Choroid plexus epithelial cell (primary cell): ENCODE results near the gene BCL2L11.

Experiments used
- DNase-seq: peaks from one replicate; pipeline ENCODE4 v3.0.0-alpha.2; 2010; ENCODE audit warnings: low read depth
- H3K4me3 ChIP-seq: 2 replicates; pipeline ENCODE4 v1.5.1; 2011; ENCODE audit warnings: low read depth, mild to moderate bottlenecking, control low read depth, low read length, moderate library complexity
- TF ChIP-seq, protein P1 (sequence below): conservative IDR thresholded peaks from 2 replicates; pipeline ENCODE4 v1.5.1; 2011; ENCODE audit warnings: low read depth, mild to moderate bottlenecking, control low read depth, inconsistent platforms, low read length, moderate library complexity

BCL2L11 gene

GRCh38 chr2:111118481-111118980 lies 2.2 kb upstream of the BCL2L11 start:
- H3K4me3 ChIP-seq, result peak overlapping the region; percentile 86
- DNase-seq, result no peak
- TF ChIP-seq, protein P1, sequence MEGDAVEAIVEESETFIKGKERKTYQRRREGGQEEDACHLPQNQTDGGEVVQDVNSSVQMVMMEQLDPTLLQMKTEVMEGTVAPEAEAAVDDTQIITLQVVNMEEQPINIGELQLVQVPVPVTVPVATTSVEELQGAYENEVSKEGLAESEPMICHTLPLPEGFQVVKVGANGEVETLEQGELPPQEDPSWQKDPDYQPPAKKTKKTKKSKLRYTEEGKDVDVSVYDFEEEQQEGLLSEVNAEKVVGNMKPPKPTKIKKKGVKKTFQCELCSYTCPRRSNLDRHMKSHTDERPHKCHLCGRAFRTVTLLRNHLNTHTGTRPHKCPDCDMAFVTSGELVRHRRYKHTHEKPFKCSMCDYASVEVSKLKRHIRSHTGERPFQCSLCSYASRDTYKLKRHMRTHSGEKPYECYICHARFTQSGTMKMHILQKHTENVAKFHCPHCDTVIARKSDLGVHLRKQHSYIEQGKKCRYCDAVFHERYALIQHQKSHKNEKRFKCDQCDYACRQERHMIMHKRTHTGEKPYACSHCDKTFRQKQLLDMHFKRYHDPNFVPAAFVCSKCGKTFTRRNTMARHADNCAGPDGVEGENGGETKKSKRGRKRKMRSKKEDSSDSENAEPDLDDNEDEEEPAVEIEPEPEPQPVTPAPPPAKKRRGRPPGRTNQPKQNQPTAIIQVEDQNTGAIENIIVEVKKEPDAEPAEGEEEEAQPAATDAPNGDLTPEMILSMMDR, result no peak

DNA sequence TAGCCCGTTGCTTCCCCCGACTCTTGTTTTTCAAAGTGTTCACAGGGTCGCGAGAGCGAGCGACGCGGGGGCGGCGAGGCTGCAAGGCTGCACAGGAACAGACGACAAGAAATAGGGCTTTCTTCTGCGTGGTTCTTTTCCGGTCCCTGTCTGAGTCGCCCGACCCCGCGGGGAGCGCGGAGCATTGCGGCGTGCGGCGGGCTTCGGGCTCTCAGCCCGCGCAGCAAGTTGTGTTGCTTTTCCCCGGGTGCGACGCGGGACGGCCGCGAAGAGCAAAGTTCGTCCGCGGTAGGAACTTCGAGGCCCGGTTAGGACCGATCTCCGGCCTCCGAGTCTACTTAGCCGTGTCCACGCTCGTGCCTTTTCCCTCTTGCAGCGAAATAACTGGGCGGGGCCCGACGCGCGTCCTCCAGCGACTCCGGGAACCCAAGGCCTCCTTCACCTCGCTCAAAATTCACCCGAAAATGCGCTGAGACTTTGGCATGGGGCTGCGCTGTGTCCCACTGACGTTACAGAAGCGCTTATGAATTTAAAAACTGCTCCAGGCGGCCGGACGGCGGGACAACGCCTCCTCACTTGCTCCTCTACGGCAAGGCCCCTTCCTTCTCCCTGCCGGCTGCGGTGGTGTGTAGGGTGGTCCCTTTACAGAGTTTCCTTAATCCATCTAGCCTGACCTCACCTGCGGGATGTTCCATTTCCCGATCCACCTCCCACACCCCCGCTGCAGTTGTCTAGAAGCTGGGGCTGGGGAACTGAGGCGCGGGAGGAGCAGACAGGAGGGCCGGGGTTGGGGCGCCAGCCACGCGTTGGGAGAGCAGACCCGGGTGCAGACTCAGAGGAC lies 1.5 kb upstream of the BCL2L11 start:
- H3K4me3 ChIP-seq, result peak overlapping the region; percentile 86
- peak; percentile 24 for DNase-seq
- TF ChIP-seq, protein P1, result no peak

GRCh38 chr2:111119822-111120252 lies 877 bp upstream of the BCL2L11 start:
- TF ChIP-seq, protein P1, result no peak
- peak; percentile 9 for DNase-seq
- H3K4me3 ChIP-seq, result peak overlapping the region; percentile 86

DNA sequence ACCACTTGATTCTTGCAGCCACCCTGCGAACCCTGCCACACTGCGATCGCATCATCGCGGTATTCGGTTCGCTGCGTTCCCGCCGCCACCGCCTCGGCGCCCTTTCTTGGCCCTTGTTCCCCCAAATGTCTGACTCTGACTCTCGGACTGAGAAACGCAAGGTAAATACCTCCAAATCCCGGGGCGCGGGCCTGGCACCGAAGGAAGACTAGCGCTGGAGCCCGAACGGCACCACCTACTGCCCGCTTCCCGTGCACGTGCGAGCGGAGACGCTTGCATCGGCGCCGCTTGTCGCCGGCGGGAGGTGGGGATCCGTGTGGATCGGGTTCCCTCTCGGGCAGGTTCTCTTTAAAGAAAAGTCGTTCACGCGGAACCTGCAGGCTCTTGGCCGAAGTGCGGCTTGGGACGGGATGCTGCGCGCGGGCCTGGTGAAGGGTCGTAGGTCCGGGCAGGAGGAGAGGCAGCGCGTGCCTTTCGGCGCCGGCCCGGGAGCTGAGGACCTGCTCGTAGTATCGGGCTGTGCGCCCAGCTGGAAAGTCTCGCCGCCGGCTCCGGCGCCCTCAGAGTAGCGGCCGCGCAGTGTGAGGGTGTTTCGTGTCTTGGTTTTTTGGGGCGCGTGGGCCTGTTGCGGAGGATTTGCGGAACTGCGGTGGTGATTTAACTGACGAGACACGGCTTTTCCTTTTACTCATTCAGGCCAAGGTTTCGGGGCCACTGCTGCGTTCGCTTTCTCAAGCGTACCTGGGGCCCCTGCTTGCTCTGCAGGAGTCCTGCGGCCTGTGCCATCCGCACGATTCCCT lies 514 bp downstream of the BCL2L11 start:
- TF ChIP-seq, protein P1, result no peak
- H3K4me3 ChIP-seq, result peak overlapping the region; percentile 86
- DNase-seq, result peak; percentile 46

- peak; percentile 87 for DNase-seq
- TF ChIP-seq, protein P1, result no peak
- peak overlapping the region; percentile 86 for H3K4me3 ChIP-seq
These were observed 1.3 kb downstream of the BCL2L11 start for GRCh38 chr2:111121828-111122630.

DNA sequence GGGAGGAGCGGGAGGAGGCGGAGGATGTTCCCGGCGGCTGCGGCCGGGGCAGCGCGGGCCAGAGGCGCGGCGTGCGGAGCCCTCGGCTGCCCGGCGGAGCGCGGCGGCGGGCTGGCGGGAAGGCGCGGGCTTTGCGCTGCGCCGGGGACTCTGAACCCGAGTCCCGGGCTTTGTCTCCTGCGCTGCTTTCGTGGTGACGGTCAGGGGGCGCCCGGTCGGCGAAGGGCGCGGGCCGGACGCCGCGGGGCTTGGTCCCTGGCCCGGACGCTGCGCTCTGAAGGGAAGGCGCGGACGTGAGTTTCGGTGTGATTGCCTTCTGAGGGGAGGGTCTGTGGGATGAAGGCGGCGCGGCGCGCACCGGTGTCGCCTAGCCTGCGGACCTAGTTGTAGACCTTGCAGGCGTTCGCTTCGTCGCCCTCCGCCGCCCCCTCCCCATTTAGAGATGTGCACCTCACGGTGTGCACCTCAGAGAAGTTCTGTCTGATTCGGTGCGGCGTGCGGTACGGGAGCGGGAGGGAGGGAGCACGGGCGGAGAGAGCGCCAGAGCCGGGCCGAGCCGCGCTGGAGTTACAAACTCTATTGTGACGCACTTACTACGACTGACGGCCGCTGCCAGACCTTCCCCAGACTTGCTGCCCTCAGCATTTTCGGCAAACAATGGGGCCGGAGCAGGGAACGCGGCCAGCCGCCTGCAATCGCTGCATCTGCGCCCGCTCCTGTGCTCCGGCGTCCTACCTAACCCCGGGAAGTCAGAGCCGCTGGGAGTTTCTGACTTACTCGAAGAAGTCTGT lies 2.1 kb downstream of the BCL2L11 start:
- peak; percentile 82 for DNase-seq
- H3K4me3 ChIP-seq, result peak overlapping the region; percentile 86

More for the DNA sequence above, 2.1 kb downstream of the BCL2L11 start:
- TF ChIP-seq, protein P1, result no peak
